Right lobe of liver (tissue), 6 donors: ENCODE data around the gene LVRN. TPM values are rescaled to one million over a fixed set of nuclear protein-coding genes. Genes with fewer than 3 reads are reported as not detected.

Experiments used
- ATAC-seq, 4 donors: fragments of 200-7000 bp; cut with Tn5 transposase; one replicate each; pipeline ENCODE4 v1.9.1; 2020; ENCODE audit warnings: mild to moderate bottlenecking in 4 of 4, moderate library complexity in 4 of 4
- DNase-seq, 3 donors: peaks; one replicate each; pipeline ENCODE4 v3.0.0-alpha.2; 2020
- H3K27ac ChIP-seq, 3 donors: fragments of 200-600 bp; one replicate each; pipeline ENCODE4 v1.8.0; 2022
- H3K27me3 ChIP-seq, 2 donors: fragments of 200-600 bp; one replicate each; pipeline ENCODE4 v1.8.0; 2022
- H3K36me3 ChIP-seq, 4 donors: fragments of 200-600 bp; sonication (generic) in 1 of 4; one replicate each; pipeline versions ENCODE4 v1.5.1 to v1.8.0; 2017 to 2022; ENCODE audit warnings: control low read depth in 1 of 4
- H3K4me1 ChIP-seq, 4 donors: fragments of 200-600 bp; sonication (generic) in 1 of 4; one replicate each; pipeline versions ENCODE4 v1.5.1 to v1.8.0; 2017 to 2022; ENCODE audit warnings: control low read depth in 1 of 4
- H3K4me3 ChIP-seq, 3 donors: fragments of 200-600 bp; one replicate each; pipeline ENCODE4 v1.8.0; 2022
- H3K9me3 ChIP-seq, 4 donors: fragments of 200-600 bp; sonication (generic) in 1 of 4; one replicate each; pipeline versions ENCODE4 v1.5.1 to v1.8.0; 2017 to 2022; ENCODE audit warnings: control low read depth in 1 of 4
- POLR2A ChIP-seq: fragments of 450-650 bp; IDR thresholded peaks from one replicate; pipeline ENCODE4 v1.6.1; 2017; ENCODE audit warnings: antibody characterized with exemption, mild to moderate bottlenecking
- WGBS: methylation state at CpG from one replicate; pipeline ENCODE4 v1.1.6; 2018; ENCODE audit warnings: low coverage, low lambda C conversion rate; ENCODE audit not compliant: insufficient coverage; ENCODE audit errors: missing lambda C conversion rate; 5-methylcytosine and 5-hydroxymethylcytosine counted together
- intact Hi-C, 2 donors: fragments of 100-400 bp; cut with DNase I; formaldehyde crosslinking; loops; one replicate each; pipeline versions ENCODE4 v1.11.2 to v1.14.1; 2022
- total RNA-seq, 6 experiments: library from RNA; depleted of rRNA in 2 of 6; stranded (reverse); fragments of >200 nt in 2 of 6; fragmentation: NEBNext Ultra II Directional in 3 of 6; extraction: Animal tissue kit (Norgen Biotek cat#: 25700) in 3 of 6; gene quantifications; one replicate each; pipeline versions ENCODE4 v1.1.0 to v1.2.4, GENCODE V29; 2016 to 2023
- TF ChIP-seq, protein P1 (sequence below), 4 donors: fragments of 200-600 bp in 3 of 4; fragments of 450-650 bp in 1 of 4; IDR thresholded peaks; one replicate each; pipeline versions ENCODE4 v1.5.1 to v1.8.0; 2016 to 2022; ENCODE audit warnings: antibody characterized with exemption in 4 of 4, mild to moderate bottlenecking in 2 of 4
- donor health status: DM: no; HTN: yes; CAD: no.
- donor health status: DM: no; HTN: no; CAD: no.
- donor health status: DM: no; HTN: no; CAD: no.
- donor health status: DM: no; HTN: yes; CAD: no.
- donor health status: DM: no; HTN: yes; CAD: no.

LVRN gene
- total RNA-seq, 6 experiments from 2014 or later, result 0.07 to 0.11 TPM; not detected in 4

DNA sequence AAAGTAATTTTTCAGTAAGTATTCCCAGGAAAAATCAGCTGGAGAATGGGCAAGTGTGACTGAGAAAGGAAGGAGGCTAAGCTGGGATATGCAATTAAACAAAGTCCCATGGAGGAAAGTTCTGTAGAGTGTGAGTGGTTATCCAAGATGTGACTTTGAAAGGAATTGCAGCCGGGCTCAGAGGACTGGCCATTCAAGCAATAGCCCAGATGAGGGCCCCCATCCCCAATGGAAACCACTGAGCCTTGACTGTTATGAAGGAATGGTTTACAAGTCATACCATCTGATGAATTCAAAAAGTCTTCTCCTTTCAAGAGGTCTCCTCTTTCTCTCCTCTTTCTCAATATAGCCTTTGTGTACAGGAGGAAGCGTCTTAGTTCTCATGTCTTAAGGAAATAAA lies 6.5 kb downstream of the LVRN start:
- no peak for TF ChIP-seq POLR2A
- TF ChIP-seq, protein P1, sequence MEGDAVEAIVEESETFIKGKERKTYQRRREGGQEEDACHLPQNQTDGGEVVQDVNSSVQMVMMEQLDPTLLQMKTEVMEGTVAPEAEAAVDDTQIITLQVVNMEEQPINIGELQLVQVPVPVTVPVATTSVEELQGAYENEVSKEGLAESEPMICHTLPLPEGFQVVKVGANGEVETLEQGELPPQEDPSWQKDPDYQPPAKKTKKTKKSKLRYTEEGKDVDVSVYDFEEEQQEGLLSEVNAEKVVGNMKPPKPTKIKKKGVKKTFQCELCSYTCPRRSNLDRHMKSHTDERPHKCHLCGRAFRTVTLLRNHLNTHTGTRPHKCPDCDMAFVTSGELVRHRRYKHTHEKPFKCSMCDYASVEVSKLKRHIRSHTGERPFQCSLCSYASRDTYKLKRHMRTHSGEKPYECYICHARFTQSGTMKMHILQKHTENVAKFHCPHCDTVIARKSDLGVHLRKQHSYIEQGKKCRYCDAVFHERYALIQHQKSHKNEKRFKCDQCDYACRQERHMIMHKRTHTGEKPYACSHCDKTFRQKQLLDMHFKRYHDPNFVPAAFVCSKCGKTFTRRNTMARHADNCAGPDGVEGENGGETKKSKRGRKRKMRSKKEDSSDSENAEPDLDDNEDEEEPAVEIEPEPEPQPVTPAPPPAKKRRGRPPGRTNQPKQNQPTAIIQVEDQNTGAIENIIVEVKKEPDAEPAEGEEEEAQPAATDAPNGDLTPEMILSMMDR (IDR thresholded peaks at IDR 0.05), result no peak
- Histone ChIP-seq H3K4me1 (no peaks in the 10 kb centered on the region), H3K9me3 (no peaks in the 10 kb centered on the region), H3K4me3 (no peak overlapping the region), H3K36me3 (no peaks in the 10 kb centered on the region), H3K27me3 (no peaks in the 10 kb centered on the region), H3K27ac (no peak overlapping the region)
- ATAC-seq (no peak), DNase-seq (no peak)
- intact Hi-C loops, result no loop called here
- WGBS, result 56% methylated on average over 2 of the region's 2 CpGs

DNA sequence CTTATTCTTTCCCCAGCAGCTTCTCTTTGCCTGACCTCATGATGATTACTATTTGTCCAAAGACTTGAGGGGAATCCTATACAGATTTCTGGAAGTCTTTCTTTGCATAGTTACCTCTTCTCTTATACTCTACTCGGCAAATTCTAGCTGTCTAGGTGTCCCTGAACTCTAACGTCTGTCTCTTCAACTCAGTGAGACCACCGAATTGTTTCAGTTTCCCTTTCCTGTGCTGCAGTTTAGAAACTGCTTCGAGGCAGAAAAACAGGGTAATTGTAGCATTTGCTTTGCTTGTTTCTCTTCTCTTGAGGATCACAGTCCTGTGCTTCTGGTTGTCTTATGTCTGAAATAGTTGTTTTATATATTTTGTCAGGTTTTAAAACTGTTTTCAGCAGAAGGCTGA lies 14.8 kb downstream of the LVRN start:
- no peaks in the 10 kb centered on the region for H3K4me1 ChIP-seq
- ATAC-seq, result no peak
- DNase-seq, result no peak
- 27% methylated on average over 4 of the region's 4 CpGs for whole genome bisulfite sequencing
- H3K27me3 ChIP-seq, result no peaks in the 10 kb centered on the region
- intact Hi-C loops, result no loop called here
- H3K4me3 ChIP-seq, result no peak overlapping the region
- no peaks in the 10 kb centered on the region for H3K36me3 ChIP-seq
- TF ChIP-seq, protein P1 (IDR thresholded peaks at IDR 0.05), result no peak
- no peak for TF ChIP-seq POLR2A
- no peak overlapping the region for H3K27ac ChIP-seq
- H3K9me3 ChIP-seq, result no peaks in the 10 kb centered on the region

DNA sequence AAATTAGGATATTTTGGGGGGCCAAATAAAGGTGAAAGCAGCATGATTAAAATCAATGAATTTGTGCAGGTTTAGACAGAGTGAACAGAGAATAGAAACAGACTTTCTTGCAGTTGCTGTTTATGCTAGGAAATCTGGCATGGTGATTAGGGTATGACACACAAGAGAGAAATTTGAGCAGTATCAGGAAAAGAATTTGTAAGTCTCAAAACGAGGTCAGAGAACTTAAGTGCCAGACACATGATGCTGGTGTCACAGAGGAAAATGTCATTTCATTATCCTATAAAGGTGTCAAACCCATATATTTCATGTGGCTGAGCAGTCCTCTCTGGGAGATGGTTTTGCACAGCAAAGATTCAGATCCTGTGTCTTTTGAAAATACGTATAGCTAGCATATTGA lies 15.7 kb downstream of the LVRN start:
- whole genome bisulfite sequencing, result 37% methylated on average over 2 of the region's 2 CpGs
- Histone ChIP-seq H3K9me3 (no peaks in the 10 kb centered on the region), H3K27me3 (no peaks in the 10 kb centered on the region), H3K4me3 (no peak overlapping the region), H3K4me1 (no peaks in the 10 kb centered on the region), H3K27ac (no peak overlapping the region), H3K36me3 (no peaks in the 10 kb centered on the region)
- intact Hi-C loops, result no loop called here
- no peak for ATAC-seq
- DNase-seq, result no peak
- TF ChIP-seq, protein P1 (IDR thresholded peaks at IDR 0.05), result no peak
- no peak for TF ChIP-seq POLR2A

DNA sequence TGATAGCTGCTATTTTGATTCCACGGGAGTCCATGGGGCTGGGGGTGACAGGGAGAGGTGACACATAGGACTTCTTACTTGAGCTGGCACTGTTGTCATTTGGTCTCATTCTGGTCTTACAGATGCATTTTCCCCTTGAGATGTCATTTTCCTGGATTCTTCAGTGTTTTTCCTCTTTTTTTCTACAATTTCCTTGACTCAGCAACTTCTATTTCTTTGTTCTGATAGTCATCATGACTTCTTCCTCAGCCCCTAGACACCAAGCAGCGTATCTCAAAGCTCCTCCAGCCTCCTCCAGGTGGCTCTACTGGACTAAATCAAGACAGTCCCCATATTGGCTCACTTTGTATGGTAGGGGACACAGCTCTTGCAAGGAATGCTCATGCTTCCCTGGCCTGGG lies 16.5 kb downstream of the LVRN start:
- H3K27me3 ChIP-seq, result no peaks in the 10 kb centered on the region
- no peak overlapping the region for H3K27ac ChIP-seq
- WGBS, result 63% methylated on average over 2 of the region's 2 CpGs
- no peak overlapping the region for H3K4me3 ChIP-seq
- DNase-seq (no peak), ATAC-seq (no peak)
- no peaks in the 10 kb centered on the region for H3K36me3 ChIP-seq
- no peak for TF ChIP-seq POLR2A
- TF ChIP-seq, protein P1 (IDR thresholded peaks at IDR 0.05), result no peak
- H3K9me3 ChIP-seq, result no peaks in the 10 kb centered on the region
- H3K4me1 ChIP-seq, result no peaks in the 10 kb centered on the region
- intact Hi-C loops, result no loop called here
